Measurements from ENCODE around the gene MGP.

The MGP gene

GRCh38 chr12:14871247-14871646 is 14.4 kb downstream of the MGP start:
- 86 to 92% methylated on average over 1 of the region's 1 CpG for WGBS, 2 experiments
- H3K36me3 ChIP-seq (ENCODE audit: control insufficient read depth, insufficient read depth, low read length) = no peaks in the 10 kb centered on the region
- no peak overlapping the region for H3K4me3 ChIP-seq (ENCODE audit: insufficient read depth, low read depth, low read length)
- H3K27ac ChIP-seq (ENCODE audit: insufficient read depth, low read depth, low read length, poor library complexity, severe bottlenecking) = no peak overlapping the region
- no peaks in the 10 kb centered on the region for H3K27me3 ChIP-seq (ENCODE audit: control insufficient read depth, insufficient read depth, low read length, poor library complexity, severe bottlenecking)
- H3K4me1 ChIP-seq (ENCODE audit: control insufficient read depth, insufficient read depth, low read length) = no peaks in the 10 kb centered on the region
- peaks cover 2% of the 10 kb centered on the region for H3K9me3 ChIP-seq (ENCODE audit: control insufficient read depth, low read length)

GRCh38 chr12:14868916-14869506 is 16.6 kb downstream of the MGP start:
- Histone ChIP-seq H3K4me3 (ENCODE audit: insufficient read depth, low read depth, low read length) (no peak overlapping the region), H3K4me1 (ENCODE audit: control insufficient read depth, insufficient read depth, low read length) (no peaks in the 10 kb centered on the region), H3K9me3 (ENCODE audit: control insufficient read depth, low read length) (peaks cover 2% of the 10 kb centered on the region), H3K27me3 (ENCODE audit: control insufficient read depth, insufficient read depth, low read length, poor library complexity, severe bottlenecking) (no peaks in the 10 kb centered on the region), H3K27ac (ENCODE audit: insufficient read depth, low read depth, low read length, poor library complexity, severe bottlenecking) (no peak overlapping the region), H3K36me3 (ENCODE audit: control insufficient read depth, insufficient read depth, low read length) (no peaks in the 10 kb centered on the region)
- 91 to 98% methylated on average over 3 of the region's 3 CpGs for WGBS, 2 experiments

GRCh38 chr12:14860490-14860889 is 25.2 kb downstream of the MGP start:
- H3K36me3 ChIP-seq (ENCODE audit: control insufficient read depth, insufficient read depth, low read length) = no peaks in the 10 kb centered on the region
- H3K27me3 ChIP-seq (ENCODE audit: control insufficient read depth, insufficient read depth, low read length, poor library complexity, severe bottlenecking) = no peaks in the 10 kb centered on the region
- H3K9me3 ChIP-seq (ENCODE audit: control insufficient read depth, low read length) = no peaks in the 10 kb centered on the region
- H3K4me1 ChIP-seq (ENCODE audit: control insufficient read depth, insufficient read depth, low read length) = no peaks in the 10 kb centered on the region
- H3K27ac ChIP-seq (ENCODE audit: insufficient read depth, low read depth, low read length, poor library complexity, severe bottlenecking) = no peak overlapping the region
- no peak overlapping the region for H3K4me3 ChIP-seq (ENCODE audit: insufficient read depth, low read depth, low read length)

- Histone ChIP-seq H3K4me1 (ENCODE audit: control insufficient read depth, insufficient read depth, low read length) (no peaks in the 10 kb centered on the region), H3K36me3 (ENCODE audit: control insufficient read depth, insufficient read depth, low read length) (no peaks in the 10 kb centered on the region), H3K27ac (ENCODE audit: insufficient read depth, low read depth, low read length, poor library complexity, severe bottlenecking) (no peak overlapping the region), H3K9me3 (ENCODE audit: control insufficient read depth, low read length) (no peaks in the 10 kb centered on the region), H3K4me3 (ENCODE audit: insufficient read depth, low read depth, low read length) (no peak overlapping the region), H3K27me3 (ENCODE audit: control insufficient read depth, insufficient read depth, low read length, poor library complexity, severe bottlenecking) (no peaks in the 10 kb centered on the region)
- 85 to 93% methylated on average over 1 of the region's 1 CpG for WGBS, 2 experiments
Observed at GRCh38 chr12:14858513-14858912, 27.1 kb downstream of the MGP start.

GRCh38 chr12:14854586-14855183 is 31.0 kb downstream of the MGP start:
- Histone ChIP-seq H3K27ac (ENCODE audit: insufficient read depth, low read depth, low read length, poor library complexity, severe bottlenecking) (no peak overlapping the region), H3K9me3 (ENCODE audit: control insufficient read depth, low read length) (no peaks in the 10 kb centered on the region), H3K36me3 (ENCODE audit: control insufficient read depth, insufficient read depth, low read length) (no peaks in the 10 kb centered on the region), H3K27me3 (ENCODE audit: control insufficient read depth, insufficient read depth, low read length, poor library complexity, severe bottlenecking) (no peaks in the 10 kb centered on the region), H3K4me1 (ENCODE audit: control insufficient read depth, insufficient read depth, low read length) (no peaks in the 10 kb centered on the region), H3K4me3 (ENCODE audit: insufficient read depth, low read depth, low read length) (no peak overlapping the region)
- 87 to 91% methylated on average over 6 of the region's 6 CpGs for WGBS, 2 experiments

GRCh38 chr12:14853961-14854360 is 31.7 kb downstream of the MGP start:
- Histone ChIP-seq H3K27me3 (ENCODE audit: control insufficient read depth, insufficient read depth, low read length, poor library complexity, severe bottlenecking) (no peaks in the 10 kb centered on the region), H3K4me1 (ENCODE audit: control insufficient read depth, insufficient read depth, low read length) (no peaks in the 10 kb centered on the region), H3K9me3 (ENCODE audit: control insufficient read depth, low read length) (no peaks in the 10 kb centered on the region), H3K27ac (ENCODE audit: insufficient read depth, low read depth, low read length, poor library complexity, severe bottlenecking) (no peak overlapping the region), H3K4me3 (ENCODE audit: insufficient read depth, low read depth, low read length) (no peak overlapping the region), H3K36me3 (ENCODE audit: control insufficient read depth, insufficient read depth, low read length) (no peaks in the 10 kb centered on the region)
- 66 to 71% methylated on average over 3 of the region's 3 CpGs for WGBS, 2 experiments

GRCh38 chr12:14852880-14853279 is 32.8 kb downstream of the MGP start:
- Histone ChIP-seq H3K4me1 (ENCODE audit: control insufficient read depth, insufficient read depth, low read length) (no peaks in the 10 kb centered on the region), H3K27ac (ENCODE audit: insufficient read depth, low read depth, low read length, poor library complexity, severe bottlenecking) (no peak overlapping the region), H3K9me3 (ENCODE audit: control insufficient read depth, low read length) (no peaks in the 10 kb centered on the region)

GRCh38 chr12:14850929-14851663 is 34.6 kb downstream of the MGP start:
- Histone ChIP-seq H3K4me3 (ENCODE audit: insufficient read depth, low read depth, low read length) (no peak overlapping the region), H3K9me3 (ENCODE audit: control insufficient read depth, low read length) (no peaks in the 10 kb centered on the region), H3K36me3 (ENCODE audit: control insufficient read depth, insufficient read depth, low read length) (no peaks in the 10 kb centered on the region), H3K27me3 (ENCODE audit: control insufficient read depth, insufficient read depth, low read length, poor library complexity, severe bottlenecking) (no peaks in the 10 kb centered on the region), H3K27ac (ENCODE audit: insufficient read depth, low read depth, low read length, poor library complexity, severe bottlenecking) (no peak overlapping the region), H3K4me1 (ENCODE audit: control insufficient read depth, insufficient read depth, low read length) (no peaks in the 10 kb centered on the region)
- 85 to 91% methylated on average over 1 of the region's 1 CpG for WGBS, 2 experiments

More at GRCh38 chr12:14852880-14853279, 32.8 kb downstream of the MGP start:
- H3K27me3 ChIP-seq (ENCODE audit: control insufficient read depth, insufficient read depth, low read length, poor library complexity, severe bottlenecking) = no peaks in the 10 kb centered on the region
- H3K4me3 ChIP-seq (ENCODE audit: insufficient read depth, low read depth, low read length) = no peak overlapping the region
- H3K36me3 ChIP-seq (ENCODE audit: control insufficient read depth, insufficient read depth, low read length) = no peaks in the 10 kb centered on the region

- no peaks in the 10 kb centered on the region for H3K27me3 ChIP-seq (ENCODE audit: control insufficient read depth, insufficient read depth, low read length, poor library complexity, severe bottlenecking)
- WGBS, 2 experiments = 86 to 92% methylated on average over 2 of the region's 2 CpGs
- no peaks in the 10 kb centered on the region for H3K4me1 ChIP-seq (ENCODE audit: control insufficient read depth, insufficient read depth, low read length)
- H3K27ac ChIP-seq (ENCODE audit: insufficient read depth, low read depth, low read length, poor library complexity, severe bottlenecking) = no peak overlapping the region
- no peaks in the 10 kb centered on the region for H3K9me3 ChIP-seq (ENCODE audit: control insufficient read depth, low read length)
- H3K36me3 ChIP-seq (ENCODE audit: control insufficient read depth, insufficient read depth, low read length) = no peaks in the 10 kb centered on the region
- H3K4me3 ChIP-seq (ENCODE audit: insufficient read depth, low read depth, low read length) = no peak overlapping the region
Observed at GRCh38 chr12:14849661-14850060, 36.0 kb downstream of the MGP start.

GRCh38 chr12:14846876-14847580 is 38.6 kb downstream of the MGP start:
- no peak overlapping the region for H3K27ac ChIP-seq (ENCODE audit: insufficient read depth, low read depth, low read length, poor library complexity, severe bottlenecking)
- 95 to 97% methylated on average over 4 of the region's 4 CpGs for WGBS, 2 experiments
- H3K36me3 ChIP-seq (ENCODE audit: control insufficient read depth, insufficient read depth, low read length) = no peaks in the 10 kb centered on the region
- H3K4me3 ChIP-seq (ENCODE audit: insufficient read depth, low read depth, low read length) = no peak overlapping the region
- no peaks in the 10 kb centered on the region for H3K27me3 ChIP-seq (ENCODE audit: control insufficient read depth, insufficient read depth, low read length, poor library complexity, severe bottlenecking)
- H3K9me3 ChIP-seq (ENCODE audit: control insufficient read depth, low read length) = no peaks in the 10 kb centered on the region
- H3K4me1 ChIP-seq (ENCODE audit: control insufficient read depth, insufficient read depth, low read length) = no peaks in the 10 kb centered on the region
